GM19351 (cell line): ENCODE data around the gene APOH.

Experiments
- ATAC-seq: cut with Tn5 transposase; IDR thresholded peaks from one replicate; pipeline ENCODE4 v1.9.1; 2021; ENCODE audit warnings: mild to moderate bottlenecking, moderate library complexity; ENCODE audit not compliant: unreplicated experiment

Gene APOH

GRCh38 chr17:66198242-66198641, 31.0 kb downstream of the APOH start:
- ATAC-seq = no peak

- no peak for ATAC-seq
Measured at GRCh38 chr17:66192378-66192687, 36.9 kb downstream of the APOH start.

GRCh38 chr17:66191593-66192377, 37.4 kb downstream of the APOH start, which contains the start of gene CEP112:
CEP112 (minus strand) TSS chr17:66192133.
- ATAC-seq = peak; percentile 45

- ATAC-seq = no peak
Measured at GRCh38 chr17:66190738-66191592, 38.2 kb downstream of the APOH start.

- no peak for ATAC-seq
Measured at GRCh38 chr17:66187718-66188117, 41.5 kb downstream of the APOH start.

- ATAC-seq = no peak
Measured at GRCh38 chr17:66185862-66186261, 43.4 kb downstream of the APOH start.

GRCh38 chr17:66184392-66184791, 44.8 kb downstream of the APOH start:
- ATAC-seq = no peak

GRCh38 chr17:66183529-66183928, 45.7 kb downstream of the APOH start:
- ATAC-seq = no peak

- ATAC-seq = no peak
Measured at GRCh38 chr17:66178642-66179041, 50.6 kb downstream of the APOH start.

- no peak for ATAC-seq
Measured at GRCh38 chr17:66177048-66177447, 52.2 kb downstream of the APOH start.

GRCh38 chr17:66175892-66176291, 53.3 kb downstream of the APOH start:
- ATAC-seq = no peak

- no peak for ATAC-seq
Measured at GRCh38 chr17:66172691-66173223, 56.5 kb downstream of the APOH start.

GRCh38 chr17:66172144-66172543, 57.1 kb downstream of the APOH start:
- no peak for ATAC-seq

GRCh38 chr17:66171692-66172091, 57.5 kb downstream of the APOH start:
- no peak for ATAC-seq

GRCh38 chr17:66171172-66171571, 58.0 kb downstream of the APOH start:
- ATAC-seq = no peak

- no peak for ATAC-seq
Measured at GRCh38 chr17:66169839-66170238, 59.4 kb downstream of the APOH start.

- ATAC-seq = no peak
Measured at GRCh38 chr17:66167189-66167815, 61.9 kb downstream of the APOH start.

- no peak for ATAC-seq
Measured at GRCh38 chr17:66165537-66166123, 63.6 kb downstream of the APOH start.
